Nephron (organoid): Measurements from ENCODE around the gene TMEM62.

Experiments
- H3K27ac Mint-ChIP-seq, 3 experiments: 2 replicates each; pipeline ENCODE4 v1.8.0; 2020; ENCODE audit warnings: mixed read lengths in 3 of 3, mild to moderate bottlenecking in 2 of 3, moderate library complexity in 1 of 3
- H3K27me3 Mint-ChIP-seq: 2 replicates; pipeline ENCODE4 v1.8.0; 2021; ENCODE audit warnings: low read depth, mild to moderate bottlenecking, moderate library complexity, mixed read lengths
- H3K36me3 Mint-ChIP-seq: 2 replicates; pipeline ENCODE4 v1.8.0; 2020; ENCODE audit warnings: low read depth, mixed read lengths
- H3K4me1 Mint-ChIP-seq: 2 replicates; pipeline ENCODE4 v1.8.0; 2020; ENCODE audit warnings: mixed read lengths
- H3K4me3 Mint-ChIP-seq, 3 experiments: 2 replicates each; pipeline ENCODE4 v1.8.0; 2020; ENCODE audit warnings: mild to moderate bottlenecking in 3 of 3, mixed read lengths in 3 of 3, moderate library complexity in 2 of 3
- H3K9me3 Mint-ChIP-seq: 2 replicates; pipeline ENCODE4 v1.8.0; 2020; ENCODE audit warnings: mixed read lengths
- TF ChIP-seq, protein P1 (sequence below), 3 experiments: fragments of 200-600 bp; sonication (generic); IDR thresholded peaks; one replicate each; pipeline ENCODE4 v1.5.0; 2021; ENCODE audit warnings: antibody characterized with exemption in 3 of 3; ENCODE audit not compliant: unreplicated experiment in 3 of 3

The TMEM62 gene

DNA sequence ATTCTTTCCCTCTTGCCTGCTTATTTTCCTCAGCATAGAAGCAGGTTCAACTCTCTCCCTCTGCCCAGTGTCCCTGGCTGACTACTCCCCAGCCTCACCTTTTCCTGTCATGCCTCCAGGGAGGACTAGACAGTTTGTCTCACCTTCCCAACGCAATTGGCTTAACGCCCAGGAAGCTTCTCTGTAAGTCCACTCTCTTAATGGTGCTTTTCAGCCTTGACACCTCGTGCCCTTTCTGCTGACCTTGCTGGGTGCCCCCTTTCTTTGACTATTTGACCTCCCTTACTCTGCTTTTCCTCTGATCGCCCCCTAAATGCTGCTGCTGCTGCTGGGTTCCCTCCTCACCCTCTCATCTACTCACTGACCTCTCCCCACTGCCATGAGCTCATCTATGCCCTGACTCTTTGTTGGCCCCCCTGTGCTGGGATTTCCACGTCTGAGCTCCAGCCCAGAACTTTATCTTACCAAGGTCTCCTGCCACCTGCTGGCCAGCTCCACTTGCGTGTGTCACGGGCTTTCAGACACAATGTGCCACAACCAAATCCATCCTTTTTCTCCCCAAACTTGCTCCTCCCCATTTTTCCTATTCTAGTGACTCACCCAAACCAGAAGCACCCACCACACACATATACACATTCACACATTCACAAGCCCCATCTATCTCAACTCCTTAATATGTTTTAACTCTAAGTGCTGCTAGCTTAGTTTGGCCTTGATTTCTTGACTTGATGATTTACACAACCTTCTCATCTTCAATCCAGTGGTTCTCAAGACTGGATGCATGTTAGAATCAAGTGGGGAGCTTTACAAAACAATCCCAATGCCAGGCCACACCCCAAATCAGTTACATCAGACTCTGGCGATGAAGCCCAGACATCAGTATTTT is 70.9 kb downstream of the TMEM62 start:
- TF ChIP-seq, protein P1, sequence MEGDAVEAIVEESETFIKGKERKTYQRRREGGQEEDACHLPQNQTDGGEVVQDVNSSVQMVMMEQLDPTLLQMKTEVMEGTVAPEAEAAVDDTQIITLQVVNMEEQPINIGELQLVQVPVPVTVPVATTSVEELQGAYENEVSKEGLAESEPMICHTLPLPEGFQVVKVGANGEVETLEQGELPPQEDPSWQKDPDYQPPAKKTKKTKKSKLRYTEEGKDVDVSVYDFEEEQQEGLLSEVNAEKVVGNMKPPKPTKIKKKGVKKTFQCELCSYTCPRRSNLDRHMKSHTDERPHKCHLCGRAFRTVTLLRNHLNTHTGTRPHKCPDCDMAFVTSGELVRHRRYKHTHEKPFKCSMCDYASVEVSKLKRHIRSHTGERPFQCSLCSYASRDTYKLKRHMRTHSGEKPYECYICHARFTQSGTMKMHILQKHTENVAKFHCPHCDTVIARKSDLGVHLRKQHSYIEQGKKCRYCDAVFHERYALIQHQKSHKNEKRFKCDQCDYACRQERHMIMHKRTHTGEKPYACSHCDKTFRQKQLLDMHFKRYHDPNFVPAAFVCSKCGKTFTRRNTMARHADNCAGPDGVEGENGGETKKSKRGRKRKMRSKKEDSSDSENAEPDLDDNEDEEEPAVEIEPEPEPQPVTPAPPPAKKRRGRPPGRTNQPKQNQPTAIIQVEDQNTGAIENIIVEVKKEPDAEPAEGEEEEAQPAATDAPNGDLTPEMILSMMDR (IDR thresholded peaks at IDR 0.05; ENCODE audit: unreplicated experiment in 3 of 3): peak; percentile 38 to 43 (median 41)
- peaks cover 36% of the 10 kb centered on the region for H3K27me3 Mint-ChIP-seq
- no peak overlapping the region for H3K4me3 Mint-ChIP-seq
- H3K9me3 Mint-ChIP-seq: peaks cover 2% of the 10 kb centered on the region
- H3K36me3 Mint-ChIP-seq: peaks cover 4% of the 10 kb centered on the region
- H3K4me1 Mint-ChIP-seq: no peaks in the 10 kb centered on the region
- no peak overlapping the region for H3K27ac Mint-ChIP-seq

- TF ChIP-seq, protein P1 (IDR thresholded peaks at IDR 0.05; ENCODE audit: unreplicated experiment in 3 of 3): no peak
- Mint-ChIP-seq H3K4me3 (no peak overlapping the region), H3K9me3 (no peaks in the 10 kb centered on the region), H3K4me1 (no peaks in the 10 kb centered on the region), H3K27me3 (peaks cover 53% of the 10 kb centered on the region), H3K36me3 (no peaks in the 10 kb centered on the region), H3K27ac (no peak overlapping the region)
Measured at GRCh38 chr15:43206054-43206453, 72.7 kb downstream of the TMEM62 start.

DNA sequence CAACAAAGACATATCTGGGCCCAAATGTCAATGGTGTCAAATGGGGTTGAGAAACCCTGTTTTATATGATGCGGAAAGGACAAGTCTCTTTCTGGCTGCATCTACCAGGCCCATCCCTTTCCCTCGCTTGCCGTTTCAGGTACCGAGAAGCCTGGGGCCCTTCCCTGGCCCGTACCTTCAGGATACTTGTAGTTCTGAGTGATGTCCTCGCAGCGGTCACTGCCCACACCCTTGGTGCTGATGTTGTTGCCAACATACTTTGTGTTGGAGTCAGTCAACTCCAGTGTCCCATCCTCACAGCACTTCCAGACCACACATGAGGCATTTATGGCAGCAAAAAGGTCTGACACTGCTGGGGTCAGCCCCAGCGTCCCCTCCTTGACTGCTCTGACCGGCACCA is 73.6 kb downstream of the TMEM62 start:
- H3K9me3 Mint-ChIP-seq: no peaks in the 10 kb centered on the region
- H3K27me3 Mint-ChIP-seq: peaks cover 55% of the 10 kb centered on the region

GRCh38 chr15:43208052-43209002 is 74.9 kb downstream of the TMEM62 start:
- Mint-ChIP-seq H3K4me1 (no peaks in the 10 kb centered on the region), H3K36me3 (no peaks in the 10 kb centered on the region), H3K4me3 (no peak overlapping the region), H3K27me3 (peaks cover 55% of the 10 kb centered on the region), H3K9me3 (no peaks in the 10 kb centered on the region), H3K27ac (no peak overlapping the region)
- TF ChIP-seq, protein P1 (IDR thresholded peaks at IDR 0.05; ENCODE audit: unreplicated experiment in 3 of 3): no peak

More for the DNA sequence above, 73.6 kb downstream of the TMEM62 start:
- TF ChIP-seq, protein P1 (IDR thresholded peaks at IDR 0.05; ENCODE audit: unreplicated experiment in 3 of 3): no peak
- no peaks in the 10 kb centered on the region for H3K4me1 Mint-ChIP-seq
- H3K27ac Mint-ChIP-seq: no peak overlapping the region
- H3K4me3 Mint-ChIP-seq: no peak overlapping the region
- no peaks in the 10 kb centered on the region for H3K36me3 Mint-ChIP-seq

DNA sequence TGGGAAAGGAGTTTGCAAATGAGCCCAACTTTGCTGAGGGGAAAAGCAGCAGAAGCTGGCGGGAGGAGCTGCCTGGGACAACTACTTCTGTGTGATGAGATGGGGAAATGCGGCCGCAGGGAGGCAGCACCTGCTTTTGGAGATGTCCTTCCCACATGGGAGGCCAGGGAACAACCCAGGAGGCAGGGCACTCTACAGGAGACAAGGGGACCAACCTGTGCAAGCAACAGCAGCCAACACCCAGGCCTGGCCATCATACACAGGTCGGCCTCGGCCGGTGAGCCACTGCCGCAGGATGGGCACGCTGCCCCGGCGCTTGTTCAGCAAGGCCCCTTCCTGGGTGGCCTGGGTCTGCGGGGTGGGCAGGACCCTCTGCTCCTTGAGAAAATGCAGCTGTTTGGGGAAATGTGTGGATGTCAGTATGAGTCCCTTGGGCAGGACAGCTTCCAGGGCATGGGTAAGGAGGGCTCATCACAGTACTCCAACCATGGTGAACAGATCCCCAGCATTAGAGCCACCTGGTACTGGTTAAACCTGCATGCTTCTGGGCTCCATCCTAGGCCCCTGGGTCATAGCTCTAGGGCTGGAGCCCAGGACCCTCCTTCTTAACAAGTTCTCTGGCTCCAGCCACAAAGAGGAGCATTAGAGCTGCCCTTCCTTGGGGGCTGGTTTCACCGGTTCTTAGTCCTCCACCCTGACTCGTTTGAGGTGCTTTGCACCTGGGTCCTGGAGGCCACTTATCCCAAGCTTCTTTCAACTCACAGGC is 75.9 kb downstream of the TMEM62 start:
- Mint-ChIP-seq H3K27me3 (peaks cover 53% of the 10 kb centered on the region), H3K4me1 (no peaks in the 10 kb centered on the region), H3K36me3 (no peaks in the 10 kb centered on the region), H3K27ac (no peak overlapping the region), H3K9me3 (no peaks in the 10 kb centered on the region), H3K4me3 (no peak overlapping the region)
- TF ChIP-seq, protein P1 (IDR thresholded peaks at IDR 0.05; ENCODE audit: unreplicated experiment in 3 of 3): no peak
